Measurements from ENCODE around the gene C1orf232. TPM values are rescaled to one million over a fixed set of nuclear protein-coding genes. Genes with fewer than 3 reads are reported as not detected.

Gene C1orf232
- total and polyA plus RNA-seq, 2 of the 13 experiments (the other 11 are each of a cell fraction or from before 2014, with no cell fraction given), result not detected

DNA sequence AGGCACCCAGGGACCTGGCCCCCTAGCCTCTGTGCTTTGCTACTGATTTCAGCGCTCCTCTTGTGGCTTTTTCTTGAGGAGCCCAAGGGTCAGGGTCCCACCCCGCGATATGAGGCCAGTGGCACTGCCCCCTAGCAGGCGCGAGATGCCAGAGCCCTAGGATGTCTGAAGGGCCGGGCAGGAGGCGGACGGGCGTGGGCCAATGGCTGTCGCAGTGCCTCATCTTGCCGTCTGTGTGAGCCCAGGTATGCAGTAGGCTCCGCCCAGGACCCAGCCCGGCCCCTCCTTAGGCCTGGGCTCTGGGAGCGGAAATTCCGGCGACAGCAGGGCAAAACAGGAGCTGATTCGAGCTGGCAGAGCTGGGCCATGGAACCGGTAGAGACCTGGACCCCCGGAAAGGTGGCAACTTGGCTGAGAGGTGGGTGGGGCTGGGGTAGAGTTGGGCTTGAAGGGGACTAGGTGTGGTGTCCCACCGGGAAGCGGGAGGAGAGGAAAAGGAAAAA lies 8.5 kb upstream of the C1orf232 start, which contains the start of gene CNKSR1:
Gene CNKSR1 (plus strand): TSS at position 310 of the 503 bp plus-strand sequence. CDS start 57 bp downstream, at position 367.
- Histone ChIP-seq H3K36me3 (replicated peaks in 1 of 2; ENCODE audit: control insufficient read depth in 1 of 2, insufficient read depth in 2 of 2, low read length in 2 of 2) (peaks cover 0 to 2% of the 10 kb centered on the region in 2 experiments; a peak in 2 of 5 replicates), H4K20me1 (ENCODE audit: insufficient read depth, low read length) (no peaks in the 10 kb centered on the region), H3K9me3 (ENCODE audit: low read length) (no peaks in the 10 kb centered on the region), H3K9ac (ENCODE audit: insufficient read depth, low read depth, low read length) (peak within 1 kb of the TSS; percentile 60), H2AFZ (ENCODE audit: low read length) (no peak within 1 kb of the TSS), H3K4me3 (replicated peaks in 1 of 3; ENCODE audit: insufficient read depth in 1 of 3, low read depth in 2 of 3, low read length in 3 of 3) (peak within 1 kb of the TSS; percentile 28 to 62 (median 59); a peak in 5 of 6 replicates), H3K79me2 (ENCODE audit: insufficient read depth, low read length) (no peaks in the 10 kb centered on the region), H3K4me1 (ENCODE audit: insufficient read depth, low read length) (peaks cover 24% of the 10 kb centered on the region), H3K27me3 (ENCODE audit: control insufficient read depth in 1 of 2, insufficient read depth in 2 of 2, low read length in 2 of 2) (no peaks in the 10 kb centered on the region), H3K27ac (ENCODE audit: extremely low read length, insufficient read depth, low read length) (no peak within 1 kb of the TSS), H3K4me2 (ENCODE audit: low read depth, low read length) (peak within 1 kb of the TSS; percentile 49)
- POLR2A ChIA-PET, result interaction anchor here (1.0 to 2.0 kb wide), 2 partner anchors 48 to 57 kb away, joined by 3 to 12 read pairs; partner anchors contain the start of gene CEP85
- CTCF ChIA-PET (ENCODE audit: low intra/inter-chr PET ratio, low total read pairs), result no interaction called here
- FAIRE-seq (no peak), ATAC-seq (peak; percentile 94), DNase-seq (ENCODE audit: low spot score) (peak; percentile 62)
- 19% methylated on average over 16 of the region's 21 CpGs for whole genome bisulfite sequencing (ENCODE audit: low lambda C conversion rate)
- in situ Hi-C loops (cut with HindIII; ENCODE audit: extremely low pct_ligation_motif_present, low pct_unique_long_range_greater_than_20kb), result no loop called here
- intact Hi-C loops (cut with micrococcal nuclease; ENCODE audit: unreplicated experiment), result no loop called here
- BruUV-seq (replicated peaks), result no TSS peak
- TF ChIP-seq NFKBIZ (CRISPR knock-in tag; IDR thresholded peaks at IDR 0.05), result no peak
- no peak for TF ChIP-seq MTF1 (CRISPR knock-in tag; IDR thresholded peaks at IDR 0.05)
- TF ChIP-seq MED8 (CRISPR knock-in tag; IDR thresholded peaks at IDR 0.05; ENCODE audit: insufficient replicate concordance), result no peak
- TF ChIP-seq SP1 (IDR thresholded peaks at IDR 0.05), result no peak
- no peak for TF ChIP-seq SP1 (CRISPR knock-in tag; IDR thresholded peaks at IDR 0.05)
- no peak for TF ChIP-seq ZNF451 (CRISPR knock-in tag; IDR thresholded peaks at IDR 0.05)
- TF ChIP-seq, protein P1, sequence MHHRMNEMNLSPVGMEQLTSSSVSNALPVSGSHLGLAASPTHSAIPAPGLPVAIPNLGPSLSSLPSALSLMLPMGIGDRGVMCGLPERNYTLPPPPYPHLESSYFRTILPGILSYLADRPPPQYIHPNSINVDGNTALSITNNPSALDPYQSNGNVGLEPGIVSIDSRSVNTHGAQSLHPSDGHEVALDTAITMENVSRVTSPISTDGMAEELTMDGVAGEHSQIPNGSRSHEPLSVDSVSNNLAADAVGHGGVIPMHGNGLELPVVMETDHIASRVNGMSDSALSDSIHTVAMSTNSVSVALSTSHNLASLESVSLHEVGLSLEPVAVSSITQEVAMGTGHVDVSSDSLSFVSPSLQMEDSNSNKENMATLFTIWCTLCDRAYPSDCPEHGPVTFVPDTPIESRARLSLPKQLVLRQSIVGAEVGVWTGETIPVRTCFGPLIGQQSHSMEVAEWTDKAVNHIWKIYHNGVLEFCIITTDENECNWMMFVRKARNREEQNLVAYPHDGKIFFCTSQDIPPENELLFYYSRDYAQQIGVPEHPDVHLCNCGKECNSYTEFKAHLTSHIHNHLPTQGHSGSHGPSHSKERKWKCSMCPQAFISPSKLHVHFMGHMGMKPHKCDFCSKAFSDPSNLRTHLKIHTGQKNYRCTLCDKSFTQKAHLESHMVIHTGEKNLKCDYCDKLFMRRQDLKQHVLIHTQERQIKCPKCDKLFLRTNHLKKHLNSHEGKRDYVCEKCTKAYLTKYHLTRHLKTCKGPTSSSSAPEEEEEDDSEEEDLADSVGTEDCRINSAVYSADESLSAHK (CRISPR knock-in tag; IDR thresholded peaks at IDR 0.05; ENCODE audit: borderline replicate concordance), result no peak
- peak in 1 of 2 experiments; percentile 44; a peak in 1 of 4 replicates for TF ChIP-seq POLR2A (IDR thresholded peaks at IDR 0.05; ENCODE audit: insufficient read depth in 1 of 2, low read depth in 2 of 2, low read length in 2 of 2)
- no peak for TF ChIP-seq SP140L (CRISPR knock-in tag; IDR thresholded peaks at IDR 0.05; ENCODE audit: borderline replicate concordance)
- TF ChIP-seq NFIB (CRISPR knock-in tag; IDR thresholded peaks at IDR 0.05; ENCODE audit: borderline replicate concordance), result no peak
- no peak for TF ChIP-seq KAT2B (IDR thresholded peaks at IDR 0.05; ENCODE audit: borderline replicate concordance, low read depth, low read length)
- TF ChIP-seq, protein P2, sequence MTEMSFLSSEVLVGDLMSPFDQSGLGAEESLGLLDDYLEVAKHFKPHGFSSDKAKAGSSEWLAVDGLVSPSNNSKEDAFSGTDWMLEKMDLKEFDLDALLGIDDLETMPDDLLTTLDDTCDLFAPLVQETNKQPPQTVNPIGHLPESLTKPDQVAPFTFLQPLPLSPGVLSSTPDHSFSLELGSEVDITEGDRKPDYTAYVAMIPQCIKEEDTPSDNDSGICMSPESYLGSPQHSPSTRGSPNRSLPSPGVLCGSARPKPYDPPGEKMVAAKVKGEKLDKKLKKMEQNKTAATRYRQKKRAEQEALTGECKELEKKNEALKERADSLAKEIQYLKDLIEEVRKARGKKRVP (CRISPR knock-in tag; IDR thresholded peaks at IDR 0.05), result no peak
- TF ChIP-seq ZNF646 (CRISPR knock-in tag; IDR thresholded peaks at IDR 0.05), result no peak
- no peak for TF ChIP-seq SOX5 (CRISPR knock-in tag; IDR thresholded peaks at IDR 0.05; ENCODE audit: borderline replicate concordance)
- 0 out of 2 replicates have a peak, but pooled peaks have one; percentile 24 for TF ChIP-seq MYNN (CRISPR knock-in tag; IDR thresholded peaks at IDR 0.05; ENCODE audit: low read depth)
- TF ChIP-seq ZNF878 (CRISPR knock-in tag; IDR thresholded peaks at IDR 0.05), result no peak
- TF ChIP-seq CCDC6 (CRISPR knock-in tag; IDR thresholded peaks at IDR 0.05), result no peak

All from HepG2 (cell line).